ENCODE data around the gene PLK3.
"Not testable (repeated sequence)": the region's sequence is repeated elsewhere in the genome, so short reads cannot be mapped to it uniquely, and the experiment has no call there.

PLK3 gene

DNA sequence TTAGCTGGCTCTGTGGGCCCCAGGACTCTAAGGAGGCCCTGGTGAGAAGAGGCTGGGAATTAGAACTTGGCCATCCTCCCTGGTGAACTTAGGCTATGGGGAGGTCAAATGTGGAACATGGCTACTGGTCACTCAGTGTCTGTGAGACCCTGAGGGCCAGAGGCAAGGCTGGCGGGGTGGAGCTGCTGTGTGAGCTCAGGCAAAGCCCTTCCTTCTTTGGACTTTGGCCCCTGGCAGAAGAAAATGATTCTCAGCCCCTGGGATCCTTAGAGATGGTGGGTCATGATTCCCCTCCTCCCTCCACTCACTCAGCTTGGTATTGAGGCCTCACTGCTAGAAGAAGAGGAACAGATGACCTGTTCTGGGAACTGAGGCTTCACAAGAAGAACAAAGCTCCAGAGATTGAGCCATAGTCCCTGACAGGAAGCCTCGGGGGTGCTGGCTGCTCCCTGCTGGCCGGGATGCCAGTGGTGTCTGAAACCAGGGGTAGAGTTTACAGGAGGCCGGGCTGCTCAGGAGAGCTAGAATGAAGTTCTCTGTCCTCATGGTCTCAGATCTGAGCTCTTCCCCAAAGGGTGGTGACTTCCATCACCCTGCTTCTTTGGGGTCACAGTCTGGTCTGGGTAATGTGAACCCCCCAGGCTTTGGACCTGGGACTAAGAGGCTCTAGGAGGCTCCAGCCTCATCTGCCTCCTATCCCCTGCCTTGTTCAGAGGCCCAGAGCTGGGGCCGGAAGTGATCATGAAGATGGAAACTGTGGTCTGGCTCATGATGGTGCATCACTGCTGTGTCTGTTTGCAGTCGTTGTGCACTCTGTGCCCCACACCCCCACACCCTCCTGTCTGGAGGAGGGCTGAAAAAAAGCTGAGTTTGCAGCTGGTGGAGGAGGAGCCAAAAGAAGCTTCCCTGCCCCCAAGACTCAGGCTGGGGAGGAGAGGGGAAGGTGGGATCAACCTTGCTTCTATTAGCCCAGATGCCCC, 9.1 kb downstream of the PLK3 start:
- peak; percentile 81 for DNase-seq (ENCODE audit: low read depth)

DNA sequence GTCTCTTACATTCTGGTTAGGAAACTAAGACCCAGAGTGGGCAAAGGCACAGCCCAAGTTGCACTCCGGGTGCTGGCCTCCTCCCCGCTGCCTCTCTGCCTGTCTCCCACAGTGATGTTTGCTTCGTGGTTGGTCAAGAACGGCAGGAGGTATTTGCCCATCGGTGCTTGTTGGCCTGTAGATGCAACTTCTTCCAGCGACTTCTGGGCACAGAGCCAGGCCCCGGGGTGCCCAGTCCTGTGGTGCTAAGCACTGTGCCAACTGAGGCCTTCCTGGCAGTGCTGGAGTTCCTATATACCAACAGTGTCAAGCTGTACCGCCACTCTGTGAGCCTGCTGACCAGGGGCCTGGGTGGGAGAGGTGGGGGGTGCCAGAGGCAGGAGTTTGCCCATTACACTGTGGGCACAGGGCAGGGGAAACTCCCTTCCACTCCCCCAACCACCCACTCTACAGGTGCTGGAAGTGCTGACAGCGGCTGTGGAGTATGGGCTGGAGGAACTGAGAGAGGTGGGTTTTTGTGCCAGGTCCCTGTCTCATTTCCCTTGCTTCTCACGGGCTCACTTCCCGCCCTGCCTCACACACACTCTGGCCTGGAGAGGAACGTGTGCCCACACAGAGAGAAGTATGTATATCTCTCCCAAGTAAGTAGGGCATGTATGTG, 10.1 kb downstream of the PLK3 start:
- DNase-seq (ENCODE audit: low read depth): peak; percentile 95

DNA sequence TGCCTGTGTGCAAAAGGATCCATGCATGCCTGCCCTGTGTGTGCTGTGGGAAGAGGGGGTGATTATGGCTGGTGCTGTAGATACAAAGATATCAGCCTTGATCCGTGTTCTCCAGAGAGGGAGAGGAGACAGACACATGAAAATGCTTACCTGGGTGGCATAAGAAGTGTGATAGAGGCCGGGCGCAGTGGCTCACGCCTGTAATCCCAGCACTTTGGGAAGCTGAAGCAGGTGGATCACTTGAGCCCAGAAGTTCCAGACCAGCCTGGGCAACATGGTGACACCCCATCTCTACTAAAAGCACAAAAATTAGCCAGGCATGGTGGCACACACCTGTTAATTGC, 10.6 kb downstream of the PLK3 start:
- DNase-seq (ENCODE audit: low read depth): not testable (repeated sequence)

DNA sequence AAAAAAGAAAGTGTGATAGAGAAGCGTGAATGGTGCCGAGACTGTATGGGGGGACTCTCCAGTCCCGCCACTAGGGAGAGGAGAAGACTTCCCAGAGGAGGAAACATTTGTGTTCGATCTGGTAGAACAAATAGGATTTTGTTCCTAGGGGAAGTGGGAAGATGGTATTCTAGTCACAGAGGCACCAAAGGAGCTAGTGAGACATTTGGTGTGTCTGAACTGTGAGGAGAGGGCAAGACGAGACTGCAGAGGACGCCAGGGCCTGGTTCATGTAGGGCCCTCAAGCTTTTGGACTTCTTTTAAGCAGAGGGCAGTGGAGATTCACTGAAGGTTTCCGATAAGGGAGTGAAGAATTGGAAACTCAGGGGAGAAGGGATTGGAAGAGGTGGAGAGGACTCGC, 11.1 kb downstream of the PLK3 start:
- no peak for DNase-seq (ENCODE audit: low read depth)

DNA sequence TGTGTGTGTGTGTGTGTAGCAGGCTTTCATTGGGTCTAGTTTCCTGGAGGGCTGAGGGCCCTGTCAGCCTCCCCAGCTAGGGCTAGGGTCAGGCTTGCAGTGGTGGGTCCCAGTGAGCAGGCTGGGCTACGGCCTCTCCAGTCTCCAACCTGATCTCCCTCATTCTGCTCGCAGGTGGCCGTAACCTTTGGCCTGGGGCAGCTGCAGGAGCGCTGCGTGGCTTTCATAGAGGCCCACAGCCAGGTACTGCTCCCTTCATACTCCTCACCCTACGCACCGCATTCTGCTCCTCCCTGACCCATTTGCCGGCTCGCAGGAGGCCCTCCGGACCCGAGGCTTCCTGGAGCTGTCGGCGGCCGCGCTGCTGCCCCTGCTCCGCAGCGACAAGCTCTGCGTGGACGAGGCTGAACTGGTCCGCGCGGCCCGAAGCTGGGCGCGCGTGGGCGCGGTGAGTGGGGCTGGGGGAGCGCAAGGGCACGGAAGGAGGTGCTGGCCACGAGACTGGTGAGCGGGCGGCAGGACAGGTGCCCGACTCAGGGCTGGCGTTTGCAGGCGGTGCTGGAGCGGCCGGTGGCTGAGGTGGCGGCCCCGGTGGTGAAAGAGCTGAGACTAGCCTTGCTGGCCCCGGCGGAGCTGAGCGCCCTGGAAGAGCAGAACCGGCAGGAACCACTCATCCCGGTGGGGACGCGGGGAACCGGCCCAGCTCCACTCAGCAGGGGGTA, 12.8 kb downstream of the PLK3 start:
- DNase-seq (ENCODE audit: low read depth): no peak

DNA sequence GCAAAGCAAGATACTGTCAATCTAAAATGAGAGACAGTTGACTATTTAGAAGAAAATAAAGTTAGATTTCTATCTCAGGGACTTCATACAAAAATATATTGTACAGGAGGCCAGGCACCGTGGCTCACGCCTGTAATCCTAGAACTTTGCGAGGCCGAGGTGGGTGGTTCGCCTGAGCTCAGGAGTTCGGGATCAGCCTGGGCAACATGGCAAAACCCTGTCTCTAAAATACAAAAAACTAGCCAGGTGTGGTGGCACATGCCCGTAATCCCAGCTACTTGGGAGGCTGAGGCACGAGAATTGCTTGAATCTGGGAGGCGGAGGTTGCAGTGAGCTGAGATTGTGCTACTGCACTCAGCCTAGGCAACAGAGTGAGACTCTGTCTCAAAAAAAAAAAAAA, 15.7 kb downstream of the PLK3 start:
- DNase-seq (ENCODE audit: low read depth): not testable (repeated sequence)

DNA sequence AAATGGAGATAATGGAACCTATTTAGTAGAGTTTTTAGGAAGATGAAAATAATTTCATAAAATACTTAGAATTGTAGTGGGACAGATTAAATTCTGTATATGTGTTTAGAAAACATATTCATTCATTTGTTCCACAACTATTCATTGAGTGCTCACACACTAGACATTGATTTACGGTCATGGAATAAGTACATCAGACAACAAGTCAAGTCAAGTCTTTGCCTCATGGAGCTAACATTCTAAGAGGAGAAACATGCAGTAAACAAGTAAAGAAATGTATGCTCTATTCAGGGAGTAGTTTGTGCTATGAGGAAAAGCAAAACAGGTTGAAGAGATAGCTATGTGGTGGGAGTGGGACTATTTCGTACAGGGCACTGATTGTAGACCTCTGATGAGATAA, 17.1 kb downstream of the PLK3 start:
- no peak for DNase-seq (ENCODE audit: low read depth)

DNA sequence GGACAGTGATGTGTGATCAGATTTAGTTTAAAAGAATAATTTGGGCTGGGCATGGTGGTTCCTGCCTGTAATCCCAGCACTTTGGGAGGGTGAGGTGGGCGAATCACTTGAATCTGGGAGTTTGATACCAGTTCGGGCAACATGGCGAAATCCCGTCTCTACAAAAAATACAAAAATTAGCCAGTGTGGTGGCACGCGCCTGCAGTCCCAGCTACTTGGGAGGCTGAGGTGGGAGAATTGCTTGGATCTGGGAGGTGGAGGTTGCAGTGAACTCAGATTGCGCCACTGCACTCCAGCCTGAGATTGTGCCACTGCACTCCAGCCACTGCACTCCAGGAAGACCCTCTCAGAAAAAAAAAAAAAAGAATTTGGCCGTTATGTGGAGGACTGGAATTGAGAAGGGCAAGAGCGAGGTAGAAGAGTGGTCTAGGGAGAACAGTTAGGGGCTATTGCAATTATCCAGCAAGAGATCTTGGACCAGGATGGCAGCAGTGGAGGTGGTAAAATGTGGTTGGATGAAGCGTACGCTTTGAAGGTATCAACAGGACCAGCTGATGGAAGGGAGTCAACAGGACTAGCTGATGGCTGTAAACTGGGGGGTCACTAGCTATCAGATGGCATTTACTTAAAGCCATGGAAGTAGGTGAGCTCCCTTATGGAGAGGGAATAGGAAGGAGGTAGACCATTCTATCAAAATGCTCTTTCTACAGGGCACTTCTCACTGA, 17.8 kb downstream of the PLK3 start:
- DNase-seq (ENCODE audit: low read depth): no peak

DNA sequence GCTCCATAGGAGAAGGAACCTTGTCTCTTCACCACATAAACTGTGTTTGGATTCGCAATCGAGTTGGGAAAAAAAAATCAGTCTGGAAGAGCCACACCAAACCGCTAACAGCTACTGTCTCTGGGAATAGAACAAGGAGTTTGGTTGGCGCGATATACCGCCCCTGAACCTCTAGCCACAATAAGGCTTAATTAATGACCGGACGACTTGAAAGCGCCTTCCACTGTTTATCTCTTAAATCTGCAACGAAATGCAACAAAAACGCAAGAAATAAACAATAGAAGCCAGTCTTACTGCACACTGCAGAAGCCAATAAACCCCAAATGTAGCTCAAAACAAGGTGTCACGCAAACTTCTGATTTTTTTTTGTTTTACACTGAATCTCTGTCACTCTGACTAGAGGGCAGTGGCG, 19.0 kb downstream of the PLK3 start:
- DNase-seq (ENCODE audit: low read depth): no peak

DNA sequence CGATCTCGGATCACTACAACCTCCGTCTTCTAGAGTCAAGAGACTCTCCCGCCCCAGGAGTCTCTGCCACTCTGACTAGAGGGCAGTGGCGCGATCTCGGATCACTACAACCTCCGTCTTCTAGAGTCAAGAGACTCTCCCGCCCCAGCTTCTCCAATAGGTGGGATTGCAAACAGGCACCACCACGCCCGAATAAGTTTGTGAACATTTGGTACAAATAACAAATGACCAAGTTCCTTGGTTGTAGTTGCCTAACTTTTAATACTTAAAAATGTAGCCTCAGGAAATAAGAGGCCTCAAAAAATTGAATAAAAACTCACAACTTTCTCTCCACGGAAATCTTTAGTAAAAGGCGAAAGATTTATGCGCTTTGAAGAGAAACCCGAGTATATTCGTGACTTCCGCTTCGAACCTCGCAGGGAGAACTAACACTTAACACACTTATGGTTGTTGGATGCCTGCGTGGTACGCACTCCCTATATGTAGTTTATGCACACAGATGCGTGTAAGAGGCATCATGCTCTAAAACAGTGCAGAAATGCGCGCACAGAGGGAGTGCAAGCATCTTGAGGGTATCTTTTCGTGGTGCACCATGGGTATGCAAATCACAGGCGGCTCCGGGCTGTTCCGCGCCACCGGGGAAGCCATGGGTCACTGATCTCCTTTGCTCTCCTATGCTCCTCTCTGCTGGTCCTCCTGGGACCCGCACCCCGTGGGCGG, 19.6 kb downstream of the PLK3 start:
- peak; percentile 93 for DNase-seq (ENCODE audit: low read depth)

DNA sequence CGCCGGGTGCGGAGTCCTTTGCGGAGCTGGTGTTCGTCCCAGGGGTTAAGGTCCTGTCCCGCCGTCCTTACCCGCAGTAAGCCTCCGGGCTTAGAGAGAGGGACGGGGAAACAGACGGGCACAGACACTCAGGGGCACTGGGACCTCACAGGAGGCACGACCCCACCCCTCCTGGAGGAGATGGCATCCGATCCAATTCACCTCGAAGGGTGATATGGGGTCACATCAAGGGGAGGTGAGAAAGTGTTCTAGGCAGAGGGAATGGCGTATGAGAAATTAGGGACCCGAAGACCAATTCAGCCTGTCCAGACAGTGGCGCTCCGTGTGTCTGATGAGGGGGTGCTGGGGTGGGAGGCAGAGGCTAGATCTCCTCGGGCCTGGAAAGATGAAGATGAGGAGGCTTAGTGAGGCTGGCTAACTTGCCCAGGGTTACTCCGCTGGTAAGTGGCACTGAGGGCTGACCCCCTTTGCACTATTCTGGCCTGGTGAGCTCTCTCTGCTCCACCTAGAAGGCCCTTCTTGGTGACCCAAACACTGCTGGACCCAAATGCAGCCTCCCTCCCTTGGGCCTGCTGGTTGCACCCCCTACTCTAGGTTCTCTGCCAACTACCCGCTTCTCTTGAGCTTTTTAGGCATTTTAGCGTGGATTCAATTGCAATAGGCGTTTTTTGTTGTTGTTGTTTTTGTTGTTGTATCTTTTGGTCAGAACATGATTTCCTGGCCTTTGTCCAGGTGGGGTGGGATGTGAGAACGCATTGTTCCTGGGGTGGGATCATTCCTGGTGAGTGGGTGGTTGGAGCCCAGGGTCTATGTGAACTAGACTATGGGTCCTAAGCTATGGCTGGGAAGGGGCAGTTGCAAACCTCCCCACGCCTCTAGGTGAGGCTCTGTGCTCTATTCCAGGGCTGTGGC, 20.4 kb downstream of the PLK3 start:
- DNase-seq (ENCODE audit: low read depth): no peak

DNA sequence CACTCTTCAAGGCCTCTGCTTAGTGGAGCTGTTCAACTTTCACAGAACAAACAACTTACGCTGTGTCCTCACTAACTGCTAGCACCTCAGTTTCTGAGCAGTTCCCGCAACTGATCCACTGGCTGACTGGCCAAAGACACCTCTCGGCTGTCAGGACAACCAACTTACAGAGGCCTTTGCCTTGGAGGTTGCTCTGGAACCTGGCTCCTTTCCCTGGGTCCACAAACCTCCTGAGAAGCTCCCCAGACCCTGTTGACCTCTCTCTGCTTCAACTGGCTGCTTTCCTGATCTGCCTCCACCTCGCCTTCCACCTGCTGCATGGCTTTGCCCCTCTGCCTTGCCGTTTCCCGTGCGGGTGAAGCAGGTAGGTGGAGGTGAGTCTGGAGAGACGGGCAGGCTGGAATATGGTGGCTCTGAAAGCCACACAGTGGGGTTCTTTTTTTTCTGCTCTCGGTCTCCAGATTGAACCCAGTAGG, 21.1 kb downstream of the PLK3 start:
- no peak for DNase-seq (ENCODE audit: low read depth)

DNA sequence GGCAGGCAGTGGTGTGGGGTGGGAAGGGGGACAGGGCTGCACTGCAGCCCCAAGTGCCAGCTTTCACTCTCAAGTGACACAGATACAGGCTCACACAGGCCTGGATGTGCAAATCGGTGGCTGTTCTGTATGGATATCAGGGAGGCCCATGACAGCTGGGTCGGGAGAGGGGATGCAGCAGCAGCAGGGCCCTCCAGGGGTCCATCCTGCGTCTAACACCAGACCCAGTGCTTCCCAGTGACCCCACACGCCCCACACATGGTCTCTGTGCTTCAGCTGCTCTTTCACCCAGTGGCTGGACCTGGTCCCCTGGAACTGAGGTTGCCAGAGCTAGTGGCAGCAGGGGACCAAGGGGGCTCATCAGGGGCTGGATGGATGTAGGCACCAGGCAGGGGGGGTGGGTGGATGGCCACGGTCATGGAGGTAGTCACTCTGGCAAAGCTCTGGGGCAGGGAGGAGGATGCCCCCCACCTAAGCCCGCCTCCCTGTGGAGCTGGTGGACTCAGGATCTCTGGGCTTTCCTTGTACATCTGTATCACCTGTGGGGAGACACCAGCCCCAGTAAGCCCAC, 22.0 kb downstream of the PLK3 start:
- DNase-seq (ENCODE audit: low read depth): no peak

DNA sequence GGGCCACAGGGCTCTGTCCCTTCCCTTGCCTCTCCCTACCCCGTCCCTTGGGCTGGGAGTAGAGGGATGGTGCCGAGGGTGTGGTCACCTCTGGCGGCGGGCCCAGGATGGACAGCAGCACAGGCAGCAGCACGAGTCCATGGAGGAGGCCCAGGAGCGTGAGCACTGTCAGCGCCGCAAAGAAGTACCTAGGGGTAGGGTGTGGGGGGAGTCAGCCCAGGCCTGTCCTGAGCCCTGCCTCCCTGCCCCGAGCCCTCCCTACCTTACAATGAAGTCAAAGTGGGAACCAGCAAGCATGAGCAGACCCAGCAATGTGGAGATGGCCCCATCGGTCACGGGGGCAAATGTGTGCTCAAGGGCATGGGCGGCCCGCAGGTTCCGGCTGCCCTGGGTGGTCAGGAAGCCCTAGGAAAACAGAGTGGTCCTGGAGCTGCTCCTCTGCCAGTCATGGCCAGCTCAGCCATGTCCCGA, 22.8 kb downstream of the PLK3 start:
- DNase-seq (ENCODE audit: low read depth): no peak

DNA sequence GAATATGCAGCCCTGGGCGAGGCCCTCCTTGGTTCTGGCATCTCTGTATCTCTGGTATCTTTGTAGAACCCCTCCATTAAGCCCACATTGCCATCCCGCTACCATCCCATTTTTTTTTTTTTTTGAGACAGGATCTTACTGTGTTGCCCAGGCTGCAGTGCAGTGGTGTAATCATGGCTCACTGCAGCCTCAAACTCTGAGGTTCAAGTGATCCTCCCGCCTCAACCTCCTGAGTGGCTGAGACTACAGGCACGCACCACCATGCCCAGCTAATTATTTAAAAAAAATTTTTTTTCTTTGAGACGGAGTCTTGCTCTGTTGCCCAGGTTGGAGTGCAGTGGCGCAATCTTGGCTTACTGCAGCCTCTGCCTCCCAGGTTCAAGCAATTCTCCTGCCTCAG, 24.2 kb downstream of the PLK3 start:
- DNase-seq (ENCODE audit: low read depth): not testable (repeated sequence)

DNA sequence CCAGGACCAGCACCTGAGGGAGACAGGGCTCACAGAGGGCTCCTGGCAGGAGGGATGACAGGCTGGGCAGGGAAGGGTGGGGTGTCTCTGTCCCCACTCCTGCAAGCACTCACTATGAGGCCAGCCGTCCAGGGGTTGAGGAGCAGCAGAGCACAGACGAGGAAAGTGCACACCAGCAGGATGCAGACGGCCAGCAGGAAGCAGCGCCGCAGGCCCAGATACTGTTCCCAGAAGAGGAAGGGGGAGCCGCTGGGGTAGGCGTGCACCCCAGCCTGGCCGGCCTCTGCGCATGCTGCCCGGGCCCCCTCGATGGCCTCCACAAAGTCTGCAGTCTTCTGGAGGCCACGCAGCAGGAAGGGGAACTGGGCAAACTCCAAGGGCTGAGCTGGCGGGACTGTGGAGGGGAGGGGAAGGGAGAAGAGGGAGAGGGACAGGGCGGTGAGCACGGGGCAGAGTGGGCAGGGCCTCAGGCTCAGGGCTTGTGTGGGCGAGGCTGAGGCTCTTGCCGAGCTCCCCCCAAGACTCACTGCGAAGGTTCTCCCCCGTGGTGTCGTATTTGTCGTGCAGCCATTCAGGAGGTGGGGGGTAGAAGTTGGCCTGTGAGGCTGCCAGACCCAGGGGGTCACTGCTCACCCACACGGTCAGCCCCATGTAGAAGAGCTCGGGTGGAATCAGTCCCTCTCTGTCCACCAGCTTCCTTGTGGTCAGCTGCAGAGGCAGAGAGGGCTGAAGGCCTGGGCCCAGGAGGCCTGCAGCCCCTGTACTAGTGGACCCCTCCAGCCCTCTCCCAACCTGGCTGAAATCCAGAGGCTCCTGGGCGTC, 26.4 kb downstream of the PLK3 start:
- DNase-seq (ENCODE audit: low read depth): no peak

DNA sequence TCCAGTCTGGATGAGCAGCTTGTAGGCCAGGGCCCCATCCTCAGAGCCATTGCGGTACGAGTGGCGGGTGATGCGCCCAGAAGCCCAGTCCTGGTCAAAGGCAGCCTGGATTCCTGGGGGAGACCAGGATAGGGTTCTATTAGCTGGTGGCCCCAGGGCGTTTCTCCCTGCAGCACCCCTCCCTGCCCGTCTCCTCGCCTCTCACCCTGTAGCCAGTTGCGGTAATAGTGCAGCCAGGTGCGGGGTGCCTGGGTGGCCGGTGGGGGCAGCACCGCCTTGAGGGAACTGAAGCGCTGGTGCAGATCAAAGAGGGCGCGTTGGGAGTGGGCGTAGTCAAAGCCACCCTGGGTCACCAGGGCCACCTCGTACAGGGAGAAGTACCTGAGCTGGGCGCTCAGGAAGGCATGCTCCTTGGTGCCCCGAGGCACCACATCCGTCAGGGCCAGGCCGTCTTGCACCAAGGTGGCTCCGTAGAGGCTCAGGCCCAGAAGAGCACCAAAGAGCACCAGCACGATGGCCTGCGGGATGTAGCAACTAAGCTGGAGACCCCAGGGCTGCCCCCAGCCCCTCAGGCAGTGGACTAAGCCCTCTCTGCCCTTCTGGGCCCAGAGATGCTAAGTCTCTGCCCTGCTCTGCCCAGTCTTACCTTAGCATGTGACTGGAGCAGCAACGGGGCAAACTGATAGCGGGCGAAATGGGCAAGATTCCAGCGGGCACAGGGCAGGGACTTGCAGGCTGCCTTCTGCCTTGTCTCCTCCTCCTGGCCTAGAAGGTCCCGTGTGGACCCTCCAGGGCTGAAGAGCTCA, 27.2 kb downstream of the PLK3 start:
- no peak for DNase-seq (ENCODE audit: low read depth)
